Right lung (tissue), 5 donors: Measurements from ENCODE around the gene ARHGEF4. TPM values are rescaled to one million over a fixed set of nuclear protein-coding genes. Genes with fewer than 3 reads are reported as not detected.

Experiments
- DNase-seq, 2 donors: peaks; one replicate each; pipeline ENCODE4 v3.0.0-alpha.2; 2013
- polyA plus RNA-seq, 5 donors: library from polyadenylated mRNA; unstranded; fragments of 120-200 nt; gene quantifications; one replicate each; pipeline versions ENCODE4 v1.2.1 to v1.2.3, GENCODE V29; 2013; ENCODE audit warnings: inconsistent platforms in 1 of 5, low replicate concordance in 1 of 5; ENCODE audit not compliant: insufficient read length in 5 of 5, insufficient read depth in 1 of 5

Gene ARHGEF4
- polyA plus RNA-seq, 5 donors = 2.0 to 4.1 (median 2.7) TPM

DNA sequence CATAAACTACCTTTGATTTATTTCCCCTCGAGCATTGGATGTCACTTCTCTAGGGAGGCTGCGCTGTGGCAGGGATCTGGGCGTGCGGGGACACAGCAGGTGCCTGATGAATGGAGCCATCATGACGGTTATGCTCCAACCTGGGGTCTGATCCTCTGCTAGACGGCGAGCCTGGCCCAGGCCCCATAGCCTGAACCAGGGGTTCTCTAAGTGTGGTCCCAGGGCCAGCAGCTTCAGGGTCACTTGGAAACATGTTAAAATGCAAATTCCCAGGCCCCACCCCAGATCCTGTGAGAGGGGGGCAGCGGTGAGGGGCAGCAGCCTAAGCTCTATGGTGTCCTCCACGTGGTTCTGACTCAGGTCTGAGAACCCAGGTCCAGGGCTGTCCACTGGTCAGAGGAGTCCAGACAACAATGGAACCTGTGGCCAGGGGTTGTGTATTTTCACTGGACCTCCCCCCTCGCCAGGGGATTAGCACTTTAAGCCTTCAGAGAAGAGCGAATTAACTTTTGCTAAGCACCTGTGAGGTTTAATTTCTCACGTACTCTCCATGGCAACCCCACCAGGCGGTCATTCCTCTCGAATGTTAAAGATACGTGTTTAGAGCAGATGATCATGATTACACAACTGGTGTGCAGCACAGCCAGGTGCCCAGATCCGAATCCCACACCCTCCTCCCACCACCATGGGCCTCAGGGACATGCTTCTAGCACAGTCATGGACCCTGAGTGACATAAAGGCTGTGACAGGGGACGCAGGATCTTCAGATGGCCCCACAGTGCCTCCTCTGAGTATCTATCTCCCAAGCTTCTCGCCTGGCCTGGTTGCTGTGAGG is 1.6 kb upstream of the ARHGEF4 start:
- DNase-seq = no peak

- DNase-seq = no peak
Measured at GRCh38 chr2:130835766-130836015, 1.0 kb upstream of the ARHGEF4 start.

DNA sequence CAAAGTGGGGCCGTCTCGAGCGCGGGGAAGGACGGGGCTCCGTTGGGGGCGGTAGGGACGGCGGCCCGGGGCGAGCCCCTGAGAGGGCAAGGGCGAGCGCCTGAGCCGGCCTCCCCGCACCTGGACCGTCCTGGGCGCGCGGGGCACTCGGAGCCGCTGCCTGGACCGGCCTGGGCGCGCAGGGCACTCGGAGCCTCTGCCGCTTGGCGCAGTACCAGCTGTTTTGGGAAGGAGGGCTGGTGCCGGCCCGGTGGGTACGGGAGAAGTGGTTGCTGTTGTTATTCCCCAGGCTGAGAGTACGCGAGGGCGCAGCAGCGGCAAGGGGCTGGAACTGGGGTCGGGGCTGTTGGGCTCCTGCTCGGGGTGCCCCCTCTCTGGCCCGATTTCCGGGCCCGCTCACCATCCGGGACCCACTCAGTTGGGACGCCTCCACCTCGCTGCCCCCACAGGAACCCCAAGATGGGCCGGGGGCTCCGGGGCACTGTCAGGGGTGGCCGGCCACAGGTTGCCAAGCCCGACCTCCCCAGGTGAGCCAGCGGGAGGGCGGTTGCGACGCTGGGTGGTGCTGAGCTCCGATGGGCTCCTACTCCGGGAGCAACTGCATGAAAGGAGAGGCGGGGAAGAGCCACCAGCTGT is 579 bp downstream of the ARHGEF4 start:
- DNase-seq = no peak

- DNase-seq = no peak
Measured at GRCh38 chr2:130837811-130838565, 1.3 kb downstream of the ARHGEF4 start.

DNA sequence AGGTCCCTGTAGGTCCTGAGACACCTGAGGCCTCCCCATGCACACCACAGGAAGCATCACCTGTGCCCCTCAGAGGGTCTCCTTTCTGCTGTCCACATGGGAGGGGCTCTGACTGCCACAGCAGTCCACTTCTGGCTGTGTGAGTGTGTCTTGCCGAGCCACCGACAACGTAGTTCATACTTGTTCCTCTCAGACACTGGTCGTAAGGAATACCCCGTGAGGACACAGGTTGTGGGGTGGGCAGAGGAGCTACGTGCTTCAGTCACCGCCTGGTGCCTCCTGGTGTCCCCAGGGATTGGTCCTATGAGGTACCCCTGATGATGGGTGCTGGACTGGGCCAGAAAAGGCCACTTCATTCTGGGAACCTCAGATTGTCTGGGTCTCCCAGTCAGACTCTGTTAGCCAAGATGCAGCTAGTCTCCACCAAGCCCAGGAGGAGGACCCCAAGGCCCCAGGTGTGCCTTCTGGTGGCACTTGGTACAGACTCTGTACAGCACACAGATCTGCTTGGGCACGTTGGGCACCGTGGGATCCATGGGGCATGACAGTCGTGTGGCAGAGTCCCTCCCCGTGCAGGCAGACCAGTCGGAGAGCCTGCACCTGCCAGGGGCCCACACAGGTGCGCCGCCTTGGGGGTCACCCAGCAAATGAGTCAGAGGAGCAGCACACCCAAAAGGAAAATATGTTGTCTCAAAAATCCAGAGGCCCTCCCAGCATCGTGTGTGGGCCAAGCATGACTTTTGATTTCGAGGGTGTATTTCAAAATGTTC is 2.5 kb downstream of the ARHGEF4 start:
- no peak for DNase-seq

- no peak for DNase-seq
Measured at GRCh38 chr2:130840506-130840905, 3.8 kb downstream of the ARHGEF4 start.

DNA sequence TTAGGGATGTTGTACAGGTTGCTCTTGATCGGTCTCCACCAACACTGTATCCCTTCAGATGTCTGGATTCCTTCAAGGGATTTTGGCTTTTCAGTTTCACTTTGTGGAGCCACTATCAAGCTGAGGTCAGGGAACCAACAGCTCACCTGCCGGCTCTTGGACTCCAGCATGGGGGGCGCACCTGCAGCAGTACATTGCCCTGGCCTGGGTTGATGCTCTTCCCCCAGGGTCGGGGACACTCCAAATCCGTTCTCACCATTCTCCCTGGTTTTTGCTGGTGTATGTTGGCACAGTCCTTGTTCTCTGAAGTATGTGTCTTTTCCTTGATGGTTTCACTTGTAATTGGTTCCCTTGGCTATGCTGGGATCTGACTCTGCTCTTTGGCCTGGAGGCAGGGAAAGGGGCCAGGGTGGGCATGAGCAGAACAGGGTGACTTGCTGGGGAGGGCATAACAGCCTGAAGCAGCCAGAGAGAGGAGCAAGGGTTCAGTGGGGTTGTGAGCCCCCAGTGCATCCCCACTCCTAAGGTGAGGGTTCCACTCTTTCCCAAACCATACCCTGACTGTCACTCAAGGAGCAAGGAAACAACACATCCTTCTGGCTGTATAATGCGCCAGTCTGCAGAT is 5.1 kb downstream of the ARHGEF4 start:
- DNase-seq = no peak

GRCh38 chr2:130842770-130843169 is 6.1 kb downstream of the ARHGEF4 start:
- no peak for DNase-seq

DNA sequence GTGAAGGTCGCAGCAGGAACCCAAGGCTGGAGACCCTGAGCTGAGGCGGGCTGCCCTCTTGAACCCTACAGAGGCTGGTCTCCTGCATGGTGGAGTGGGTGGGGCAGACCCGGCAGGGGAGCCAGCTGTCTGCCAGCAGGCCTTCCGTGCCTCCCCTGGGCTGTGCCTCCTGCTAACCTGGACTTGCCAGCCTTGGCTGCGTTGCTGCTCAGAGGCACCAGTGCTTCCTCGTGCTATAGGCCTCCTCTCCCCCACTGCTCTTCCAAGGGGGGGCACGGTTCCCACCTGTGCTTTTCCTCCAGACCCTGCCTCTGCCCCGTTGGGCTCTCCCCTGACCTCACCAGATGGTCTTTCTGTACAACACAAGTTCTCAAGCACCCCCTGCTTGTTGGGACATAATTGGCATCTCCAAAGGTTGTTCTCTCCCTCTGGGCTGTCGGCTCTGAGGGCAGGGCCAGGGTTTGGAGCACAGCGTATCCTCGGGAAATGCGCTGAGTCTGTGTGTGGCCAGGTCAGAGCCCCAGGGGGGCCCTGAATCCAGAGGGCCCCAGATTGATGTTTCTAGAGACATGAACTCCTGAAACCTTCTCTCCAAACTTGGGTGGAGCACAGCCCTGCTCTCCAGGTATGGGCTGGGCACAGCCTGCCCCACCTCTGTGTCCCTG is 6.7 kb downstream of the ARHGEF4 start:
- no peak for DNase-seq

DNA sequence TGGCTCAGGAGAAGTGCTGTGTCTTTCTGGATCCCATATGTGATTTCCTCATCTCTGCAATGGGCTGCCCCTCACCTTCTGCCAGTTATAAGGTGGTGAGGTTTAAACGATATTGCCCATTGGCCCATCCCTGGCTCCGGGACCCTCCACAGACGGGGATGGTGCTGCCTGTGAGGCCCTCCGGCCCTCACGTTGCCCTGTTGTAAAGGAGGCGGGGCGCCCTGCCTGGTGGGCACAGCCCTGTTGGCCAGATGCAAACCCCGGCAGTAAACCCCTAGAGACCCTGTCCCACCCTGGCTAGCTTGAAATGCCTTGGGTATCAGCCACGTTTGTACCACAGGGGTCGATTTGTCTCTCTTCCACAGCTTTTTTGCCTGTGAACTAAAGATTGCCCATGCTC is 7.4 kb downstream of the ARHGEF4 start:
- no peak for DNase-seq

GRCh38 chr2:130845505-130846085 is 8.9 kb downstream of the ARHGEF4 start:
- DNase-seq = no peak

- no peak for DNase-seq
Measured at GRCh38 chr2:130846233-130846632, 9.5 kb downstream of the ARHGEF4 start.

- DNase-seq = no peak
Measured at GRCh38 chr2:130846686-130847375, 10.1 kb downstream of the ARHGEF4 start.

- DNase-seq = no peak
Measured at GRCh38 chr2:130847776-130848525, 11.2 kb downstream of the ARHGEF4 start.

GRCh38 chr2:130848526-130849210 is 12.0 kb downstream of the ARHGEF4 start:
- no peak for DNase-seq

- DNase-seq = no peak
Measured at GRCh38 chr2:130849896-130850787, 13.4 kb downstream of the ARHGEF4 start.

DNA sequence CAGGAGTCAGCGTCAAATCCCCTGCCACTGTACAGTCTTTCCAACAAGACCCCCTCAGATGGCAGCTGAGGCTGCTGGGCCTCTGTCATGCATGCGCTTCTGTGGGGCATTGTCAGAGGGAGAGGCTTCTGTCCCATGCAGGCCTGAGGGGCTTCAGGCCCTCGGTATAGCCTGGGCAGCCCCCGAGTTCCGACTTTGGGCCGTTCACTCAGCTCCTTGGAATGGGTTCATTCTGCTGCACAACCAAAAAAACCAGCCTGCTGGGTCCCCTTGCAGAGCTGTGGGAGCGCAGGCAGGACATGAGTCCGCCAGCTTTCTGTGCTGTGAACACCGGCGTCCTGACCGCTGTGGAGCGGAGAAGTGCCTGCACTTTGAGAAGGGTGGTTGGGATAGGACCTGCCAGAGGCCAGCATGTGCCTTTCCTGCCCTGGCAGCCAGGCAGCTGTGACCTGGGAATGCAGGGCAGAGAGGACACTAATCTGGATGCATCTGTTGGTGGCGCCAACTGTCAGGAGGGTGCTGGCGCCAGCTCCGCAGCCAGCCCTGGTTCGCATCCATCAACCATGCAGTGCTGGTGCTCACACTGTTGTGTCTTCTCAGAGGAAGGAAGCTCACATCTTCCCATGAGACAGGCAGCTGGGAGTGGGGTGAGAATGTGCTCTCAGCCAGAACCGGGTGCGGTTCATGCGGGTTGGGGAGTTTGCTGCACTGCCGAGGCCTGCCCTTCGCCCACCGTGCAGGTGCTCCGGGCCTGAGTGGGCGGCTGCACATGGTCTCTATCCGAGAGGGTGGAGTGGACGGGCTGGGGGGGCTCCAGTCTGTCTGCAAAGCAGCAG is 14.3 kb downstream of the ARHGEF4 start:
- no peak for DNase-seq
